WTC11 (cell line): ENCODE results near the gene MYBPC2. TPM values are rescaled to one million over a fixed set of nuclear protein-coding genes. Genes with fewer than 3 reads are reported as not detected.

ENCODE experiments used
- ATAC-seq: fragments of 200-7000 bp; cut with Tn5 transposase; 2 replicates; pipeline ENCODE4 v1.10.0; 2021; ENCODE audit warnings: mild to moderate bottlenecking, moderate library complexity
- CTCF ChIA-PET: fragments of 300-600 bp; sonication (Branson Sonifier 250); formaldehyde crosslinking; loops from one replicate; lab custom pipeline; 2021; ENCODE audit warnings: antibody characterized with exemption; lab: Charles Lee
- POLR2A ChIA-PET: fragments of 350-600 bp; sonication (Branson Sonifier 250); formaldehyde crosslinking; loops from one replicate; lab custom pipeline; 2021; ENCODE audit warnings: antibody characterized with exemption; lab: Charles Lee
- DNase-seq: peaks from one replicate; pipeline ENCODE4 v3.0.0; 2021; ENCODE audit warnings: low spot score
- H3K27ac Mint-ChIP-seq: 2 replicates; pipeline ENCODE4 v1.8.0; 2021; ENCODE audit warnings: mixed read lengths
- H3K27me3 Mint-ChIP-seq: 2 replicates; pipeline ENCODE4 v1.8.0; 2021; ENCODE audit warnings: low read depth, mild to moderate bottlenecking, moderate library complexity, mixed read lengths
- H3K36me3 Mint-ChIP-seq: 2 replicates; pipeline ENCODE4 v1.8.0; 2021; ENCODE audit warnings: mixed read lengths
- H3K4me1 Mint-ChIP-seq: 2 replicates; pipeline ENCODE4 v1.8.0; 2022; ENCODE audit warnings: mixed read lengths
- H3K4me3 Mint-ChIP-seq: 2 replicates; pipeline ENCODE4 v1.8.0; 2021; ENCODE audit warnings: mild to moderate bottlenecking, moderate library complexity, mixed read lengths
- H3K9me3 Mint-ChIP-seq: 2 replicates; pipeline ENCODE4 v1.8.0; 2021; ENCODE audit warnings: mixed read lengths
- AFF4 ChIP-seq: sonication (generic); formaldehyde crosslinking; IDR thresholded peaks from 2 replicates; pipeline ENCODE4 v1.8.1; 2023; ENCODE audit warnings: mild to moderate bottlenecking, missing genetic modification reagents, borderline replicate concordance
- ATF1 ChIP-seq: sonication (generic); formaldehyde crosslinking; IDR thresholded peaks from 2 replicates; pipeline ENCODE4 v1.8.1; 2023; ENCODE audit warnings: mild to moderate bottlenecking, moderate library complexity, missing genetic modification reagents
- CBFB ChIP-seq: sonication (generic); formaldehyde crosslinking; IDR thresholded peaks from 2 replicates; pipeline ENCODE4 v1.8.1; 2022; ENCODE audit warnings: mild to moderate bottlenecking, low read depth, missing genetic modification reagents
- ESRRA ChIP-seq: sonication (generic); formaldehyde crosslinking; IDR thresholded peaks from 2 replicates; pipeline ENCODE4 v1.8.1; 2022; ENCODE audit warnings: mild to moderate bottlenecking, missing genetic modification reagents, borderline replicate concordance
- FOXJ3 ChIP-seq: sonication (generic); formaldehyde crosslinking; IDR thresholded peaks from 2 replicates; pipeline ENCODE4 v1.9.0; 2021; ENCODE audit warnings: missing genetic modification reagents, mild to moderate bottlenecking, borderline replicate concordance
- FOXP1 ChIP-seq: sonication (generic); formaldehyde crosslinking; IDR thresholded peaks from 2 replicates; pipeline ENCODE4 v1.8.0; 2022; ENCODE audit warnings: missing genetic modification reagents, mild to moderate bottlenecking, moderate library complexity, borderline replicate concordance
- GRHL2 ChIP-seq: fragments of 250-450 bp; sonication (Bioruptor Pico); IDR thresholded peaks from 2 replicates; pipeline ENCODE4 v1.8.0; 2022; ENCODE audit warnings: mild to moderate bottlenecking, moderate library complexity; ENCODE audit not compliant: insufficient replicate concordance, severe bottlenecking
- IRF2 ChIP-seq: sonication (generic); formaldehyde crosslinking; IDR thresholded peaks from 2 replicates; pipeline ENCODE4 v1.8.0; 2022; ENCODE audit warnings: low read depth, missing genetic modification reagents, borderline replicate concordance
- KAT7 ChIP-seq: sonication (generic); formaldehyde crosslinking; IDR thresholded peaks from 2 replicates; pipeline ENCODE4 v1.8.1; 2023; ENCODE audit warnings: missing genetic modification reagents, mild to moderate bottlenecking, borderline replicate concordance
- MLX ChIP-seq: sonication (generic); formaldehyde crosslinking; IDR thresholded peaks from 2 replicates; pipeline ENCODE4 v1.8.1; 2023; ENCODE audit warnings: mild to moderate bottlenecking, missing genetic modification reagents, moderate library complexity
- NFATC4 ChIP-seq: fragments of 250-450 bp; sonication (Bioruptor Pico); IDR thresholded peaks from 2 replicates; pipeline ENCODE4 v1.9.0; 2021; ENCODE audit warnings: mild to moderate bottlenecking
- NR1H2 ChIP-seq: sonication (generic); formaldehyde crosslinking; IDR thresholded peaks from 2 replicates; pipeline ENCODE4 v1.9.0; 2021; ENCODE audit warnings: mild to moderate bottlenecking, moderate library complexity, missing genetic modification reagents
- NR3C1 ChIP-seq: sonication (generic); formaldehyde crosslinking; conservative IDR thresholded peaks from 2 replicates; pipeline ENCODE4 v1.8.1; 2023; ENCODE audit warnings: low read depth, mild to moderate bottlenecking, missing genetic modification reagents
- STAT6 ChIP-seq: sonication (generic); formaldehyde crosslinking; conservative IDR thresholded peaks from 2 replicates; pipeline ENCODE4 v1.8.1; 2023; ENCODE audit warnings: mild to moderate bottlenecking, low read depth, missing genetic modification reagents, moderate library complexity
- TEAD1 ChIP-seq: sonication (generic); formaldehyde crosslinking; IDR thresholded peaks from 2 replicates; pipeline ENCODE4 v1.8.0; 2022; ENCODE audit warnings: mild to moderate bottlenecking, missing genetic modification reagents
- ZBTB43 ChIP-seq: sonication (generic); formaldehyde crosslinking; IDR thresholded peaks from 2 replicates; pipeline ENCODE4 v1.8.1; 2023; ENCODE audit warnings: mild to moderate bottlenecking, missing genetic modification reagents
- ZMAT4 ChIP-seq: fragments of 250-450 bp; sonication (Bioruptor Pico); IDR thresholded peaks from 2 replicates; pipeline ENCODE4 v1.9.0; 2021; ENCODE audit warnings: mild to moderate bottlenecking
- ZNF121 ChIP-seq: sonication (generic); formaldehyde crosslinking; IDR thresholded peaks from 2 replicates; pipeline ENCODE4 v1.8.0; 2023; ENCODE audit warnings: missing genetic modification reagents
- ZNF396 ChIP-seq: fragments of 250-450 bp; sonication (Bioruptor Pico); IDR thresholded peaks from 2 replicates; pipeline ENCODE4 v1.8.0; 2021; ENCODE audit warnings: mild to moderate bottlenecking, moderate library complexity, borderline replicate concordance
- ZNF425 ChIP-seq: fragments of 250-450 bp; sonication (Bioruptor Pico); conservative IDR thresholded peaks from 2 replicates; pipeline ENCODE4 v1.9.0; 2021; ENCODE audit warnings: mild to moderate bottlenecking
- total RNA-seq: library from RNA; stranded (reverse); gene quantifications from 3 replicates; pipeline ENCODE4 v1.2.3, GENCODE V29; 2021

Gene MYBPC2
- total RNA-seq, 1 experiment from 2014 or later: 2.6 TPM

GRCh38 chr19:50414864-50415660 is 17.6 kb upstream of the MYBPC2 start (continued):
- TF ChIP-seq AFF4 (no peak), ATF1 (CRISPR knock-in tag) (no peak), TEAD1 (CRISPR knock-in tag) (peak; percentile 7; the same call in 1 of the 2 replicates), STAT6 (CRISPR knock-in tag) (no peak), NFATC4 (CRISPR knock-in tag) (no peak), NR3C1 (no peak), GRHL2 (CRISPR knock-in tag) (no peak), FOXJ3 (CRISPR knock-in tag) (no peak), FOXP1 (CRISPR knock-in tag) (no peak), CBFB (CRISPR knock-in tag) (no peak), ZMAT4 (no peak), ESRRA (CRISPR knock-in tag) (no peak), MLX (no peak)

GRCh38 chr19:50415661-50416033 is 17.0 kb upstream of the MYBPC2 start:
- ATAC-seq: no peak
- TF ChIP-seq ZNF396 (CRISPR knock-in tag): no peak
- TF ChIP-seq ZNF121 (CRISPR knock-in tag): no peak
- TF ChIP-seq NR1H2: no peak
- no peak for TF ChIP-seq ZNF425 (CRISPR knock-in tag)
- no peak for TF ChIP-seq STAT6 (CRISPR knock-in tag)
- no peak for TF ChIP-seq ZBTB43 (CRISPR knock-in tag)
- TF ChIP-seq IRF2 (CRISPR knock-in tag): no peak
- TF ChIP-seq KAT7 (CRISPR knock-in tag): no peak

More at GRCh38 chr19:50415661-50416033, 17.0 kb upstream of the MYBPC2 start:
- DNase-seq: no peak
- Mint-ChIP-seq H3K4me1 (peaks cover 21% of the 10 kb centered on the region), H3K4me3 (no peak overlapping the region), H3K36me3 (peaks cover 25% of the 10 kb centered on the region), H3K27ac (no peak overlapping the region), H3K9me3 (no peaks in the 10 kb centered on the region), H3K27me3 (no peaks in the 10 kb centered on the region; the same call in 1 of the 2 replicates)
- POLR2A ChIA-PET: interaction anchor here (1.4 kb wide), 1 partner anchor 32 kb away, joined by 4 read pairs; the partner anchor contains the start of gene POLD1
- CTCF ChIA-PET: interaction anchor here (0.6 to 3.5 kb wide), 17 partner anchors 8 to 222 kb away, joined by 3 to 16 read pairs (median 7); no protein-coding TSS in a partner anchor
